GM21717 (cell line): ENCODE results near the gene BIN1.

Source experiments
- ATAC-seq: cut with Tn5 transposase; IDR thresholded peaks from one replicate; pipeline ENCODE4 v1.9.1; 2021; ENCODE audit warnings: mild to moderate bottlenecking, moderate library complexity; ENCODE audit not compliant: unreplicated experiment

The BIN1 gene

GRCh38 chr2:127104166-127104660 lies 2.7 kb downstream of the BIN1 start:
- ATAC-seq = no peak

DNA sequence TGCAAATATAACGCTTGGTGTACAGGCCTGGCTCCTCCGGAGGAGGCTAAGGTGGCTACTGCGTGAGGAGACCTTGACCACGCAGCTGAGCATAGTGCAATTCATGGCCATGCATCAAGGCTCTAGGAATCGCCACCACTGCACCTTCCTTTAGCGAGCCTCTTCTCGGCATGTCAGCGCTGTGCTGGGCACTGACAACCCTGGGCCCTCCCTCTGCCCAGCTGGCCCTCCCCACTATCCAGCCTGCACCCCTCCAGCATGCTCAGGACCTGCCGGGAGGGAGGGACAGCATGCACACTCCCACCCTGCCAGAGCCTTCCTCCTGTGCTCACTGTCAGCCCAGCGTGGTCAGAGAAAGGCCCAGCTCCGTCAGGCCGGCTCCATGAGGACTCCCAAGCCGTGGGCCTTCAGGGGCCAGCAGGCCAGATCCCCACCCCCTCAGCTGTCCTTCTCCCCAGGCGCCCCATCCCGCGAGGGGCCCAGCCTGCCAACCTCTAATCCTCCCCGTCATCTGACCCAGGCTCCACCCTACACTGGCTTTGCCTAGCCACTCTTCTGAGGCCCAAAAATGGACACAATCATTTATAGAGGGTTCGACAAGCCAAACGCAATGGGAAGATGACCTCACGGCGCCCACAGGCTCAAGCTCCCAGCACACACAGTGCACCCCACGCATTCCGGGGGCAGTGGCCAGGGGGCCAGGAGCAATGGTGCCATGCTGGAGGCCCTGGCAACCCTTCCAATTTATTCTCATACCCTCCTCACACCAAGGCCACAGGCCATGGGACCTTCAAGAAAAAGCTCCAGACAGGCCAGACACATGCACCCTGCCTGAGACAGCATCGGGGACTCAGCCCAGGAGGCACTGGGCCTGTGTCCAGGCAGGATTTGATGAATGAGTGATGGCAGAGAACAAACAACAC lies 3.5 kb downstream of the BIN1 start:
- ATAC-seq = no peak

DNA sequence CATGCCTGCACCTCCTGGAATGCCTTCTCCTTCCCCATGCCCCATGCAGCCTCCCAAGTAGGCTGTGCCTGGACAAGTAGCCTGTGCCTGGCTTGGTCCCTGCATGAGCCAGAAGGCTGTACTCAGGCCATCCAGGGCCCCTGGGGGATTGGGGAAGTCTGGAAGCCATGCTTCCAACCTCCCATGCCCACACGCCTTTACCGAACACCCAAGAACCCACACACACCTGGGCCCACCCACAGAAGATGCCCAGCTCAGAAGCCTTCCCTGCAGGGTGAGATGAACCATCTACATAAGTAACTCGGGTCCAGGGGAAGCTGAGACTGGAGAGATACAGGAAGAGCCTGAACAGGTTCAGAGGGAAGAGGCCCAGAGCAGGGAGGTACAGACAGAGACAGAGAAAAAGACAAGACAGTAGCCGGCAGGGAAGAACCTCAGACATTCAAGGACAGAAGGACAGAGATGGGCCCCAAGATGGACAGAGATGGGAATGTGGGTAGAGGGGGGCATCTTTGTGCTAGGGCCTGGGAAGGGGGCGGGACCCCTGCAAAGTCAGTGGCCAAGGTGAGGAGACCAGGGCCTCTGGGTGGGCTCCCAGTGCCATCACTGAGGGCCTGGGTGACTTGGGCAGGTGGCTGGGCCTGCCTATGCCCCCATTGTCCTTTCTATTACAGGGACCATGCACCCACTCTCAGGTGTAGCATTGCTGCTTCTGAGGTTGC lies 4.3 kb downstream of the BIN1 start:
- ATAC-seq = no peak

DNA sequence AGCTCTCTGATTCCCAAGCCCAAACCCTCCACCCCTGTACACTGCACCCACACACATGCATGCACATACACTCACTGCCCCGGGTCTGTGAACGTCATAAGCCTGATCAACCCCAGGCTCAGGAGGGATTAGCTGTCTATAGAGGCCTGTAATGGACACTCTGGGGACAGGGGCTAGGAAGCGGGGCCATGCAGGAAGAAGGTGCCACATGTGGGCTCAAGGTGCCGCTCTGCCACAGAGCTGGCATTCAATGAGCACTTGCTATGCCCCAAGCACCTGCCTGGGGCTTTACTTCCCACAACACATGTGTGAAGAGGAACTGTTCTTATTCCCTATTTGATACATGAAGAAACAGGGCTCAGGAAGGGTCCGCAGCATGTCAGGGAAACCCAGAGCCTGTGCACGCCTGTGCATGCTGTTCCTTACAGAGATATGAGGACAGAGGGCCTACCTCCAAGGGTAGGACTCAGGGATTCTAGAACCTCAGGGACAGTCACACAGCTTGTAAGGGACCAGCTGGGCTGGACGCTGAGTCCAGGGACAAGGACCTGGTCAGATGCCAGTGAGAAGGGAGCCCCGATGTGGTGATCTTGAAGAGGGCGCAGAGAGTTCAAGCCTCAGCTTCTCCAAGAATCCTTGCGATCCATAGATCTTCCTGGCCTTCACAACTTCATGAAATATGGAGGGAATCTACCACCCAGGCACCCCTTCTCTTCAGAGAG lies 5.0 kb downstream of the BIN1 start:
- no peak for ATAC-seq

- ATAC-seq = no peak
Measured at GRCh38 chr2:127101048-127101611, 5.8 kb downstream of the BIN1 start.

DNA sequence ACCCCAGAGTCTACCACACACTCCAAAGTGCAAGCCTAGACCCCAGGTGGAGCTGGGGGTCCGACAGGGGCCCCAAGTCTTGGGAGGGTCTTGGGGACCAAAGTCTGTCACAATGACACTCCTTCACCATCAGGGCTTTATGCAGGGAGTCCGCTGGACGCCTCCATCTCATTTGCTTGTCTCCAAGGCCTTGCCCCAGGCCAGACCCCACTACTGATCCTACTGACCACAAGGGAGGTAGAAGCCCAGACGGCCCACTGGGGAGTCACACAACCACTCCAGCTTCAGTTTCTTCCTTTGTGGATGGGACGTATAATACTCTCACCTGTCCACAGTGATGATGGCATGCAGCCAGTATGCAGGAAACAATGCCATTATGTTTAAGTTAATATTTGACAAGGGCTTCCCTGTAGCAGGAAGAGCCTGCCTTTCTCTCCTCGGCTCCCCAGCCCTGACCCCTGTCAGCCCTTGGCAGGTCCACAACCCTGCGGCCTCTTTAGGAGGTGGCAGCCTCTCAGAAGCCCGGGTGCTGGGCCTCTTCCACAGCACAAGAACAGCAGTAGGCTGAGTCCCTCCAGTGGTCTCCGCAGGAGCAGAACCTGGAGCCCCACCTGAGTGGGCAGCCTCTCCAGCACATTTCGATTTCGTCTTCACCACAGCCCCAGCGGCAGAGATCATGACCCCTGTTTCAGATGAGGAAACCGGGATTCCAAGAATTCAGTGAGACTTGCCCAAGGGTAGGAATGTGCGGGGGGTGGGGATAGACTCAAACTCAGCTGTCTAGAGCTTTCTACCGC lies 6.5 kb downstream of the BIN1 start:
- ATAC-seq = no peak

DNA sequence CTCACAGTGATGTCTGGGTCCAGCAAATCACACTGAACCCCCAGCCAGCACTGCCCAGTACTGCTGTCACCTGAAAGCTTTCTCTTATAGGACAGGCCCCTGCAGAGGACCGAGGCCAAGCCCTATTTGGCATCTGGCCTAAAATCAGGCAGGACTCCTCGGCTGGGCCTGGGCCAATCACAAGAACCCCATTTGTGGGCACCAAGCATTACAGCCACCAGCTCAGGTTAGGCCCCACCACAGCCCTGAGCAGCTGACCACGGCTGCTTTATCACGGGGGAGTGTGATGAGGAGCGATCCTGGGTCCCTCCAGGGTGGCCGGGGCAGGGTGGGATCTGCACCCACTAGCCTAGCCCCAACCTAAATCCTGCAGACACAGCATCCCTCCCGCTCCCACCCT lies 8.2 kb downstream of the BIN1 start:
- ATAC-seq = no peak

GRCh38 chr2:127097841-127098651 lies 8.9 kb downstream of the BIN1 start:
- no peak for ATAC-seq

- ATAC-seq = no peak
Measured at GRCh38 chr2:127097471-127097765, 9.5 kb downstream of the BIN1 start.

GRCh38 chr2:127096718-127097470 lies 10.1 kb downstream of the BIN1 start:
- ATAC-seq = no peak

- no peak for ATAC-seq
Measured at GRCh38 chr2:127096280-127096679, 10.7 kb downstream of the BIN1 start.

GRCh38 chr2:127095784-127096183 lies 11.2 kb downstream of the BIN1 start:
- ATAC-seq = no peak

DNA sequence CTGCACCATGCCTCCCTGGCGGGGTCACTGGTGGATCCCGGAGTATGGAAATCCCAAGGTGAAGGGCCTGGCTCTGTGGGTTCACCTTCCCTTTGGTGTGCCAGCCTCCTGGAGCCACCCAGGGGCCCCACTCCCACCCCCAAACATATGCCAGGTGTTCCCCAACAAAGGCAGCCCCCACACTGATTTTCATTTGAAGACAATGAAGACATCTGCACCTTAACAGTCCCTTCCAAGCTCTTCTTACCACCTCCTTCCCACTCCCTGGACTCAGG lies 11.7 kb downstream of the BIN1 start:
- no peak for ATAC-seq

GRCh38 chr2:127094509-127095366 lies 12.2 kb downstream of the BIN1 start:
- no peak for ATAC-seq

DNA sequence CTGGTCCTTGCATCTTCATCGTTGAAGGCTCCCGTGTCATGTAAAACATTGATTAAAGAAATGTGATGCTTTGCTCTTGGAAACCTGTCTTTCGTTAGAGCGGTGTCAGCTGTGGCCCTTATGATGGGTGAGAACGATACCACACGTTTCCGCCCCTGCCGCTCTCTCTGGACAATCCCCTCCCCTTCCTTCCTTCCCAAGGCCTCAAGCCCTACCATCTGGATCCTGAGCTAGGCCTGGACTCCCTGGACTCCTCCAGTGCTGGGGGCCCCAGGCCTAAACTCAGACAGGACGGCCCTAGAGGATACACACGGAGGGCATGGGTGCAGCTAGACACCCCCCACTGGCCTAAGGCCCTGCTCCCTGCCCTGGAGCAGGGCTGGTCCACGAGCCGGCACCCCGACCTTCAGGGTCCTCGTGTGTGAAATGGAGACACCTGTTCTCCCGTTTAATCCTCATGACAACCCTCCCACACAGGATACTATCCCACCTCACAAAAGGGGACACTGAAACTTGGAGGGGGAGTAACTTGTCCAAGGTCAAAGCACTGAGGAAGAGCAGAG lies 13.2 kb downstream of the BIN1 start:
- no peak for ATAC-seq

DNA sequence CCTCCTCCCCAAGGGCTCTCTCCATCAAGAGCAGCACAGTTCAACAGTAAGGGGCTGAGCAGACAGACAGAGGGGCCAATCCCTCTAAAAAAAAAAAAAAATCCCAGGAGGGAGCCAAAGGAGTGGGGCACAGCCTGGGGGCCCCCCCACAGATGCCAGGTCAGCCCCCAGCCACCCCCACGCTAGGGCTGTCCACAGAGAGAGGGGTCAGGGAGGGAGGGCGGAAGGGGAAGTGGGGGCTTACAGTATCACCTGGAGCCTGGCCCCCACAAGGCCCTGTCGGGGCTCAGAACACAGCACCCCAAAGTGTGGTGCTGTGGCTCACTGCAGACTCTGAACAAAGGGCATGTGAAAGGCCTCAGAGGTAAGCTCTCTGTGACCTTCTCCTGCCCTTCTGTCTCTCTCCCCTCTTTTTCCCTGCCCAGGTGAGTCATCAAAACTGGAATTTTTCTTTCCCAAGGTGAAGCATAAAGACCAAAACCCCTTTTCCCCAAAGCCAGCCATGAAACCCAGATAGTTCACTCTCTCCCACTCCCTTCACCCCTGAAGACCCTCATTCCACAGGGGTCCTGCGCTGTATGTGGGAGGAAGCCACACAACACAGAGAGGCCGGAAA lies 13.9 kb downstream of the BIN1 start:
- no peak for ATAC-seq

DNA sequence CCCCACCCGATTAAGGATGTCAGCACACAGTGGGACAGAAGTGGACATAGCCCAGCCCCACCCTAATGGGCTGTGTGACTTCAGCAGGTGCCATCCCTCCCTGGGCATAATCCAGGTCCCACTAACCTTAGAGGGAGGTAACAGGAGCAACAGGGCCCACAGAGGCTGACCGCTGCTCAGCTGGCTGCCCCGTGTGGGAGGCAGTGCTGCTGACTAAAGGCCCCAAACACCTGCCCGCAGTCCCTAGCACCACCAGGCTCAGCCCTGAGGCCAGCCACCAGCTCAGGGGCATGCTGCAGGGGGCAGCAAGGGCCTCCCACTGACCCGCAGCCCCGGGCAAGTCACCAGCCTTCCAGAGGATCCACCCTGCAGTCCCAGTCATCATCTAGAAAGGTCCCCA lies 14.6 kb downstream of the BIN1 start:
- no peak for ATAC-seq
